ENCODE data around the gene ADNP. TPM values are rescaled to one million over a fixed set of nuclear protein-coding genes. Genes with fewer than 3 reads are reported as not detected.

ADNP gene
- total RNA-seq, 1 donor from 2014 or later = 139 TPM

GRCh38 chr20:50877232-50877743 lies 53.9 kb downstream of the ADNP start:
- peaks cover 10% of the 10 kb centered on the region for H3K27me3 Mint-ChIP-seq (ENCODE audit: unreplicated experiment)
- peaks cover 14% of the 10 kb centered on the region for H3K9me3 Mint-ChIP-seq (ENCODE audit: unreplicated experiment)
- no peak overlapping the region for H3K27ac Mint-ChIP-seq (ENCODE audit: unreplicated experiment)
- no peak for TF ChIP-seq CTCF (IDR thresholded peaks at IDR 0.05; ENCODE audit: partially characterized antibody, unreplicated experiment)
- H3K4me3 Mint-ChIP-seq (ENCODE audit: unreplicated experiment) = no peak overlapping the region
- no peaks in the 10 kb centered on the region for H3K36me3 Mint-ChIP-seq (ENCODE audit: unreplicated experiment)
- DNase-seq = no peak
- H3K4me1 Mint-ChIP-seq (ENCODE audit: low read depth, unreplicated experiment) = peaks cover 19% of the 10 kb centered on the region

GRCh38 chr20:50876816-50877215 lies 54.4 kb downstream of the ADNP start:
- no peak for TF ChIP-seq CTCF (IDR thresholded peaks at IDR 0.05; ENCODE audit: partially characterized antibody, unreplicated experiment)
- Mint-ChIP-seq H3K4me1 (ENCODE audit: low read depth, unreplicated experiment) (peaks cover 19% of the 10 kb centered on the region), H3K9me3 (ENCODE audit: unreplicated experiment) (peaks cover 14% of the 10 kb centered on the region), H3K27ac (ENCODE audit: unreplicated experiment) (no peak overlapping the region), H3K4me3 (ENCODE audit: unreplicated experiment) (no peak overlapping the region), H3K27me3 (ENCODE audit: unreplicated experiment) (peaks cover 10% of the 10 kb centered on the region), H3K36me3 (ENCODE audit: unreplicated experiment) (no peaks in the 10 kb centered on the region)
- no peak for DNase-seq

- Mint-ChIP-seq H3K36me3 (ENCODE audit: unreplicated experiment) (no peaks in the 10 kb centered on the region), H3K27me3 (ENCODE audit: unreplicated experiment) (peaks cover 14% of the 10 kb centered on the region), H3K4me1 (ENCODE audit: low read depth, unreplicated experiment) (peaks cover 26% of the 10 kb centered on the region), H3K27ac (ENCODE audit: unreplicated experiment) (no peak overlapping the region), H3K9me3 (ENCODE audit: unreplicated experiment) (peaks cover 17% of the 10 kb centered on the region), H3K4me3 (ENCODE audit: unreplicated experiment) (no peak overlapping the region)
- no peak for DNase-seq
- TF ChIP-seq CTCF (IDR thresholded peaks at IDR 0.05; ENCODE audit: partially characterized antibody, unreplicated experiment) = no peak
Observed at GRCh38 chr20:50876063-50876685, 55.1 kb downstream of the ADNP start.

- Mint-ChIP-seq H3K27ac (ENCODE audit: unreplicated experiment) (peak overlapping the region; percentile 97), H3K4me1 (ENCODE audit: low read depth, unreplicated experiment) (peaks cover 30% of the 10 kb centered on the region), H3K27me3 (ENCODE audit: unreplicated experiment) (peaks cover 14% of the 10 kb centered on the region), H3K36me3 (ENCODE audit: unreplicated experiment) (no peaks in the 10 kb centered on the region), H3K9me3 (ENCODE audit: unreplicated experiment) (peaks cover 17% of the 10 kb centered on the region), H3K4me3 (ENCODE audit: unreplicated experiment) (no peak overlapping the region)
- no peak for DNase-seq
- TF ChIP-seq CTCF (IDR thresholded peaks at IDR 0.05; ENCODE audit: partially characterized antibody, unreplicated experiment) = no peak
Observed at GRCh38 chr20:50874758-50875665, 56.2 kb downstream of the ADNP start.
